Activated naive CD4-positive, alpha-beta T cell treated with anti-CD3 and anti-CD28 coated beads, Interleukin-2, amount 10 ng/mL, durations not matched to agents 7 days and 5 days (primary cell): ENCODE measurements around the gene AOX1.
"Not testable (repeated sequence)": the region's sequence is repeated elsewhere in the genome, so short reads cannot be mapped to it uniquely, and the experiment has no call there.

ENCODE experiments used
- CTCF ChIA-PET: fragments of 350-600 bp; sonication (Branson Sonifier 250); formaldehyde crosslinking; loops from one replicate; lab custom pipeline; 2021; ENCODE audit warnings: antibody characterized with exemption; lab: Charles Lee
- DNase-seq: peaks from one replicate; pipeline ENCODE4 v3.0.0-alpha.2; 2020
- H3K27ac Mint-ChIP-seq: one replicate; pipeline ENCODE4 v1.8.0; 2021; ENCODE audit warnings: mild to moderate bottlenecking, moderate library complexity, mixed read lengths
- H3K27me3 Mint-ChIP-seq: one replicate; pipeline ENCODE4 v1.8.0; 2021; ENCODE audit warnings: mild to moderate bottlenecking, mixed read lengths
- H3K36me3 Mint-ChIP-seq: one replicate; pipeline ENCODE4 v1.8.0; 2021; ENCODE audit warnings: mixed read lengths
- H3K4me1 Mint-ChIP-seq: one replicate; pipeline ENCODE4 v1.8.0; 2021; ENCODE audit warnings: mixed read lengths
- H3K4me3 Mint-ChIP-seq: one replicate; pipeline ENCODE4 v1.8.0; 2021; ENCODE audit warnings: mild to moderate bottlenecking, moderate library complexity, mixed read lengths
- H3K9me3 Mint-ChIP-seq: one replicate; pipeline ENCODE4 v1.8.0; 2021; ENCODE audit warnings: mixed read lengths

The AOX1 gene

GRCh38 chr2:200585730-200586643 is at the start of gene AOX1:
Gene AOX1, plus strand, starts transcription at chr2:200586014. Its CDS starts 95 bp downstream, at chr2:200586109.
- Mint-ChIP-seq H3K36me3 (peaks cover 21% of the 10 kb centered on the region), H3K4me3 (peak within 1 kb of the TSS; percentile 66), H3K27ac (no peak within 1 kb of the TSS), H3K9me3 (no peaks in the 10 kb centered on the region), H3K27me3 (peaks cover 33% of the 10 kb centered on the region), H3K4me1 (peaks cover 12% of the 10 kb centered on the region)
- DNase-seq: peak; percentile 26
- CTCF ChIA-PET: interaction anchor here (0.6 to 1.5 kb wide), 2 partner anchors 127 to 151 kb away, joined by 3 to 5 read pairs; no protein-coding TSS in a partner anchor

GRCh38 chr2:200538139-200538538 is 47.7 kb upstream of the AOX1 start:
- DNase-seq: no peak
- H3K4me3 Mint-ChIP-seq: no peak overlapping the region
- CTCF ChIA-PET: interaction anchor here (1.7 kb wide), 1 partner anchor 11 kb away, joined by 3 read pairs; no protein-coding TSS in a partner anchor
- no peaks in the 10 kb centered on the region for H3K4me1 Mint-ChIP-seq
- H3K36me3 Mint-ChIP-seq: peaks cover 47% of the 10 kb centered on the region
- peaks cover 2% of the 10 kb centered on the region for H3K9me3 Mint-ChIP-seq
- H3K27ac Mint-ChIP-seq: no peak overlapping the region
- H3K27me3 Mint-ChIP-seq: no peaks in the 10 kb centered on the region

- Mint-ChIP-seq H3K9me3 (peaks cover 2% of the 10 kb centered on the region), H3K4me3 (no peak overlapping the region), H3K27me3 (no peaks in the 10 kb centered on the region), H3K27ac (no peak overlapping the region), H3K36me3 (peaks cover 65% of the 10 kb centered on the region), H3K4me1 (no peaks in the 10 kb centered on the region)
- CTCF ChIA-PET: no interaction called here
- DNase-seq: no peak
These were observed 45.0 kb upstream of the AOX1 start for GRCh38 chr2:200540793-200541192.

GRCh38 chr2:200566596-200566995 is 19.2 kb upstream of the AOX1 start:
- H3K4me3 Mint-ChIP-seq, H3K9me3 Mint-ChIP-seq, CTCF ChIA-PET, H3K27ac Mint-ChIP-seq, DNase-seq, H3K4me1 Mint-ChIP-seq, H3K27me3 Mint-ChIP-seq: not testable (repeated sequence)
- peaks cover 55% of the 10 kb centered on the region for H3K36me3 Mint-ChIP-seq

- Mint-ChIP-seq H3K4me3 (no peak overlapping the region), H3K36me3 (peaks cover 56% of the 10 kb centered on the region), H3K27ac (no peak overlapping the region), H3K27me3 (no peaks in the 10 kb centered on the region), H3K9me3 (no peaks in the 10 kb centered on the region), H3K4me1 (no peaks in the 10 kb centered on the region)
- no peak for DNase-seq
- CTCF ChIA-PET: interaction anchor here (1.2 kb wide), 1 partner anchor 11 kb away, joined by 3 read pairs; no protein-coding TSS in a partner anchor
These were observed 17.9 kb upstream of the AOX1 start for GRCh38 chr2:200567932-200568331.

- peaks cover 51% of the 10 kb centered on the region for H3K36me3 Mint-ChIP-seq
- CTCF ChIA-PET: interaction anchor here (0.6 to 0.7 kb wide), 2 partner anchors 125 to 130 kb away, joined by 3 read pairs; no protein-coding TSS in a partner anchor
- no peak overlapping the region for H3K4me3 Mint-ChIP-seq
- H3K4me1 Mint-ChIP-seq: peaks cover 7% of the 10 kb centered on the region
- no peaks in the 10 kb centered on the region for H3K27me3 Mint-ChIP-seq
- no peak overlapping the region for H3K27ac Mint-ChIP-seq
- H3K9me3 Mint-ChIP-seq: no peaks in the 10 kb centered on the region
- no peak for DNase-seq
These were observed 9.9 kb upstream of the AOX1 start for GRCh38 chr2:200575957-200576356.

- Mint-ChIP-seq H3K27me3 (no peaks in the 10 kb centered on the region), H3K27ac (no peak overlapping the region), H3K4me1 (peaks cover 7% of the 10 kb centered on the region), H3K9me3 (no peaks in the 10 kb centered on the region), H3K4me3 (no peak overlapping the region), H3K36me3 (peaks cover 46% of the 10 kb centered on the region)
- DNase-seq: no peak
- CTCF ChIA-PET: no interaction called here
These were observed 8.8 kb upstream of the AOX1 start for GRCh38 chr2:200577027-200577426.

GRCh38 chr2:200578778-200579177 is 7.0 kb upstream of the AOX1 start:
- CTCF ChIA-PET: interaction anchor here (1.0 to 1.6 kb wide), 8 partner anchors 9 to 134 kb away, joined by 3 to 10 read pairs (median 3); no protein-coding TSS in a partner anchor
- DNase-seq: no peak
- peaks cover 7% of the 10 kb centered on the region for H3K4me1 Mint-ChIP-seq
- peaks cover 34% of the 10 kb centered on the region for H3K36me3 Mint-ChIP-seq
- H3K27ac Mint-ChIP-seq: no peak overlapping the region
- H3K27me3 Mint-ChIP-seq: no peaks in the 10 kb centered on the region
- no peaks in the 10 kb centered on the region for H3K9me3 Mint-ChIP-seq
- H3K4me3 Mint-ChIP-seq: no peak overlapping the region

- no peak overlapping the region for H3K4me3 Mint-ChIP-seq
- no peak overlapping the region for H3K27ac Mint-ChIP-seq
- H3K9me3 Mint-ChIP-seq: no peaks in the 10 kb centered on the region
- CTCF ChIA-PET: interaction anchor here (0.5 to 1.2 kb wide), 3 partner anchors 48 to 191 kb away, joined by 3 read pairs; no protein-coding TSS in a partner anchor
- no peak for DNase-seq
- peaks cover 25% of the 10 kb centered on the region for H3K27me3 Mint-ChIP-seq
- peaks cover 12% of the 10 kb centered on the region for H3K4me1 Mint-ChIP-seq
- peaks cover 24% of the 10 kb centered on the region for H3K36me3 Mint-ChIP-seq
These were observed 1.2 kb upstream of the AOX1 start for GRCh38 chr2:200584639-200585038.

GRCh38 chr2:200585340-200585729 is 479 bp upstream of the AOX1 start:
- Mint-ChIP-seq H3K27me3 (peaks cover 32% of the 10 kb centered on the region), H3K27ac (no peak overlapping the region), H3K4me3 (peak overlapping the region; percentile 66), H3K36me3 (peaks cover 23% of the 10 kb centered on the region), H3K9me3 (no peaks in the 10 kb centered on the region), H3K4me1 (peaks cover 12% of the 10 kb centered on the region)
- CTCF ChIA-PET: no interaction called here
- no peak for DNase-seq

GRCh38 chr2:200586644-200586975 is 796 bp downstream of the AOX1 start:
- DNase-seq: no peak
- Mint-ChIP-seq H3K27me3 (peaks cover 34% of the 10 kb centered on the region), H3K27ac (no peak overlapping the region), H3K4me1 (peaks cover 12% of the 10 kb centered on the region), H3K9me3 (no peaks in the 10 kb centered on the region), H3K4me3 (no peak overlapping the region), H3K36me3 (peaks cover 19% of the 10 kb centered on the region)
- CTCF ChIA-PET: interaction anchor here (0.6 to 1.5 kb wide), 2 partner anchors 126 to 151 kb away, joined by 3 to 5 read pairs; no protein-coding TSS in a partner anchor

GRCh38 chr2:200587007-200587616 is 1.3 kb downstream of the AOX1 start:
- DNase-seq: no peak
- Mint-ChIP-seq H3K4me1 (peaks cover 12% of the 10 kb centered on the region), H3K27me3 (peaks cover 37% of the 10 kb centered on the region), H3K4me3 (no peak overlapping the region), H3K36me3 (peaks cover 16% of the 10 kb centered on the region), H3K27ac (no peak overlapping the region), H3K9me3 (no peaks in the 10 kb centered on the region)
- CTCF ChIA-PET: interaction anchor here (1.5 kb wide), 1 partner anchor 126 kb away, joined by 5 read pairs; no protein-coding TSS in a partner anchor

- no peak for DNase-seq
- peaks cover 12% of the 10 kb centered on the region for H3K36me3 Mint-ChIP-seq
- H3K27me3 Mint-ChIP-seq: peaks cover 40% of the 10 kb centered on the region
- no peak overlapping the region for H3K4me3 Mint-ChIP-seq
- no peak overlapping the region for H3K27ac Mint-ChIP-seq
- CTCF ChIA-PET: no interaction called here
- H3K4me1 Mint-ChIP-seq: peaks cover 12% of the 10 kb centered on the region
- no peaks in the 10 kb centered on the region for H3K9me3 Mint-ChIP-seq
These were observed 2.4 kb downstream of the AOX1 start for GRCh38 chr2:200588076-200588678.

- Mint-ChIP-seq H3K27me3 (peaks cover 50% of the 10 kb centered on the region), H3K4me3 (no peak overlapping the region), H3K9me3 (no peaks in the 10 kb centered on the region), H3K27ac (no peak overlapping the region), H3K4me1 (peaks cover 7% of the 10 kb centered on the region), H3K36me3 (no peaks in the 10 kb centered on the region)
- no peak for DNase-seq
- CTCF ChIA-PET: no interaction called here
These were observed 4.3 kb downstream of the AOX1 start for GRCh38 chr2:200590090-200590489.
